NCI-H748 (cell line): ENCODE data around the gene KIF18B.

Experiments
- DNase-seq: peaks from one replicate; lab custom pipeline; 2025; ENCODE audit not compliant: unreplicated experiment; lab: John Stamatoyannopoulos, UW

KIF18B gene

DNA sequence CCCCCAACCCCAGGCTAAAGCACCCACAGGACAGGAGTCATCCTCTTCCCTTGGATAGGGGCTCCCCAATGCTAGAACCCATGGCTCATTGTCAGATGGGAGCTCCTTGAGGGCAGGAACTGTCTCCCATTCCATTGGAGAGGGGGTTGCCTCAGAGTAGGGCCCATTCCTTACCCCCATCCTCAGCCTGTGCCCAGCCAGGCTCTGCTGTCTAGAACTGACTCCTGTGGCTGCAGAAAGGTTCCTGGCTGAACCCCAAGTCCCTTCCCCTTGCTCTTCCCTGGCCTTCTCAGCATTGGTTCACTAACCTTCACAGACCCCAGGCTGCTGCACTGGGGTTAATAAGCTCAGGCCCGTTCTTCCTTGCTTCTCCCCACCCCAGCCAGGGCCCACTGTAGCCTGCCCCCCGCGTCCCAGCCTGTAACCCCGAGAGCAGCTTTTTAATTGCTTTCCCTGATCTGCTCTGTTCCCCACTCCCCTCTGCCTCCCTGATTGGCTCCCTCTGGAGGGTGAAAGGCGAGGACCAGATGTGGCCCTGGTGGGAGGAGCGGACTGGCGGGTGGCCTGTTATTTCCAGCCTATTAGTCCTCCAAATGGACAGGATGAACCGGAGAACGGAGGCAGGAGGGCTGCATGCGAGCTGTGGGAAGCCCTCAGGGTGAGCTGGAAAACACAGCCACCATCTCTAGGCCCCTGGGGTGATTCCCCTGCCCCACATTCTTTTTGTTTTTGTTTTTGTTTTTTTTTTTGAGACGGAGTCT lies 26.3 kb downstream of the KIF18B start:
- DNase-seq = no peak

DNA sequence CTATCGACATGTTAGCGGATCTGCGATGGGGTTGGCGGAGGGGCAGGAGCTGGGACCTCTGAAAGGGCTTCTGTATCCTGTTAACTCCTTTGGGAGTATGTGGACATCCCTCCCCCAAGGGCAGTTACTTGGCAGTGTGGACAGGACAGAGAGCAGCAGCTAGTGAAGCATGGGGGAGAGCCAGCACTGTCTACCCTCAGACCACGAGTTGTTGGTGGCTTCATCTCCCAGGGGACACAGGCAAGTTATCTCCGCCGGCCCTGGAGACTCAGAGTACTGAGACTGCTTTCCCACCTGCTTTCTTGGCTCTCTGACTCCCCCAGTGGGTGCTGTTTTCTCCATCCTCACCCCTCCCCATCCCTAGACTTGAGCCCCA lies 27.0 kb downstream of the KIF18B start:
- DNase-seq = no peak

DNA sequence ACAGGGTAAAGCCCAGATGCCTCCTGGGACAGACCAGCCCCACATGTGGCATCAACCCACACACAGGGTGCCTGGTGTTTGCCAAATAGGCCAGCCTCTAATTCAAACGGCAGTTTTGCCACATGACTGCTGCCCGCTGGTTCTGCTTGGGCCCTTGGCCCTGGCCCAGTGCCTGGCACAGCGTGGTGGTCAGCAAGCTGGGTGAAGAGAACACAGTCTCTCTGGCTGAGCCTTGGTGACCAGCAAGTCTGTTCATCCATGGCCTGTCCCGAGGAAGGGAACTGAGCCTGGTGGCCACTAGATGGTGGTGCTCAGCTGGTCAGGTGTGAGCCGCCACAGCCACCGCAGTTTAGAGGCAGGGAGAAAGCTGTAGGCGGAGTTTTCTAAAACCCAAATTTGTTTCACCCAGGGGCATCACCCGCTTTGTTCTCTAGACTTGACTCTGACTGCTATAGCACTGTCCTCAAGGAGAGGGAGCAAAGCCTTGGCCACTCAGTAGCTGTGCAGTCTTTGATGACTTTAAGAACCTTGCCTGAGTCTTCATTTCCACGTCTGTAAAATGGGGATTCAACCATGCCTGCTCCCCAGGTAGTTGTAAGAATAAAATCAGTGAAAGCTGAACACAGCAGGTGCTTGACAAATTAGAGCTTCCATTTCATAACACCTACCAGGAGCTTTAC lies 27.5 kb downstream of the KIF18B start:
- DNase-seq = peak; percentile 70

DNA sequence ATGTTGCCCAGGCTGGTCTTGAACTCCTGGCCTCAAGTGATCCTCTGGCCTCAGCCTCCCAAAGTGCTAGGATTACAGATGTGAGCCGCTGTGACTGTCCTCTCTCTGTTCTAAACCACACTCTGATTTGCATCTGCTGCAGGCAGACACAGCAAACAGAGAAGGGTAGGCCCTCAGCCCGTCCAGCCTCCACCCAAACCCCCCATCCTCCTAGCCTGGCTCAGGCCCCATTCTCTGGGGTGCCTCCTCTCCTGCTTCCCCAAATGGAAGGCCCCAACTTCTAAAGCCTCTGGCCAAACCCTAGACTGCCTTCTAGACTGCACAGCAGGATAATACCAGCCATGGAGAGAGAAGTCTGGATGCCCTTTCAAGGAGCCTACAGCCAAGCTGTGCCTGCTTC lies 28.2 kb downstream of the KIF18B start:
- no peak for DNase-seq

DNA sequence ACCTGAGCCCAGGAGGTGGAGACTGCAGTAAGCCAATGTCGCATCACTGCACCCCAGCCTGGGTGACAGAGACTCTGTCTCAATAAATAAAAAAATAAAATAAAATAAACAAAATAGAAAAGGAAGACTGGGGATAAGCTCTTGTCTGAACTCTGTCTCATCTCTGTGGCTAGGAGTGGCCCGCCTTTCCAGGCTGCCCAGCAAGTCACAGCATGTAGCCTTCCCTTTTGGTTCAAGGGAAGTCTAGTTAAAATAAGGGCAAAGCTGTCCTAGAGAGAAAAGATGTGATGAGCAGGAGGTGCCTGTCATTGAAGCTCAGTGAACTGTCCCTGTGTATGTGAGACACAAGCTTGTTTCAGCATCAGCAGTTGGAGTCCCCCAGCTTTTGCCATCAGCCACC lies 29.6 kb downstream of the KIF18B start:
- DNase-seq = no peak

DNA sequence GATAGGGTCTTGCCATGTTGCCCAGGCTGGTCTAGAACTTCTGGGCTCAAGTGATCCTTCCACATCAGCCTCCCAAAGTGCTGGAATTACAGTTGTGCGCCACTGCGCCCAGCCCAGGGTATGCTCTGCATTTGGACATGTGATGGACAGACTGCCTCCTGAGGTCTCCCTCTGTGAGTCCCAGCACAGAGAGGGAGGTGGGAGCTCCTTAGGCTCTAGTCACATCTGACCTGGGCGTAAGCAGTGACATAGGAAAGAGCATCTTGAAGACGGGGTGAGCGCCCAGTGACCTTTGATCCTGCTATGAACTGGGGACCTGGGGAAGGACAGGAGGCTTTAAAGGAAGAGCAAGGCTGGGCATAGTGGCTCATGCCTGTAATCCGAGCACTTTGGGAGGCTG lies 30.1 kb downstream of the KIF18B start:
- no peak for DNase-seq

DNA sequence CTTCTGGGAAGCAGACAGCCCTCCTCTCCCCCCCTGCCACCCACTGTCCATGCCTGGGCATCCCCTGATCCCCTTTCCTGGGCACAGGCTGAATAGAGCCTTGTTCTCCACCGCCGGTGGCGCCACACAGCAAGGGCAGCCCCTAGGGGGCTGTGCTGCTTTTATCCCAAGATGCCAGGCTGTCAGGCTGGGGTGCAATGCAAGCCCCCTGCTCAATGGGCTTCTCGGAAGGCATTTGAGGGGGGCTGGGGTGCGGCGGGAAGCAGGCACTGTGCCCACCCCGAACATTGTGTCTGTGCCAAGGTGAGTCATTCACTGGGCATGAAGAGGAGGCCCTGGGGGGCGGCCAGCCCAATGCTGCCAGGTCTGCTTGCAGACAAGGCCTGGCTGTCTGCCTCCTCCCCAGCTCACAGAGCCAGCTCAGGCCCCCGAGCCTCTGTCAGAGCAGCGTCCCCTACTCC lies 30.8 kb downstream of the KIF18B start:
- no peak for DNase-seq

DNA sequence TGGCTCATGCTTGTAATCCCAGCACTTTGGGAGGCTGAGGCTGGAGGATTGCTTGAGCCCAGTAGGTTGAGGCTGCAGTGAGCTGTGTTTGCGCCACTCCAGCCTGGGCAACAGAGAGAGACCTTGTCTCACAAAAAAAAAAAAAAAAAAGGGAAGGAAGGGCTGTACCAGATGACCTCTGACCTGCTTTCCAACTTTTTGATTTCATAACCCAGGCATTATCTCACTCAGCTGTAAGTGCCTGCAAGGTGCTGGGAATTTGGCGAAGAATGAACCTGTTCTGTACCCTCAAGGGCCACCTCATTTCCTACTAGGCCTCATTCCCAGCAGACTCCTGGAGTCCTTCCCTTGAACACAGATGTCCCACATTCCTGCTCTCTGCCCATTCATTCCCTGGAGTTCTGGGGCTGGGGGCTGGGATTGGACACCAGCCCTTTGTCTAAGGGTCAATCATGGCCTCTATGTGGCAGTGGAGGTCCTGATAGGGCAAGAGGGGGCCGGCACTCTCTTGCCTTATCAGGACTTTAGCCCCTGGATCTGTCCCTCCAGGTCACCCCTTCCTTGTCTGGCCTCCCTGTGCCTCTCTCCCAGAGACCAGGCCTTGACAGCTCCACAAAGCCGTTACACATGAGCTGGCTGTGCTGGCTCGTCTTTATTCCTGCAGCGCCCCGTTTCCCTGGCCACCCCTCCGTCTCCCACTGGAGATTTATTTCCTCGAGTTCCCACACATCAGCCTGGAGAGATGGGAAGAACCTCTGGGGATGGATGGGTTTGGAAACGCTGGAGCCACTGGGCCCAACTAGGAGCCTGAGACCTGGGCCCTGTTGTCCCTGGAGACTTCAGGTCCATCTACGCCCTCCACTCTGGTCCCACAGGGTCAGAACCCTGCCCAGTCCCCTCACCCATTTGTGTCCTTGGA lies 31.5 kb downstream of the KIF18B start:
- no peak for DNase-seq

DNA sequence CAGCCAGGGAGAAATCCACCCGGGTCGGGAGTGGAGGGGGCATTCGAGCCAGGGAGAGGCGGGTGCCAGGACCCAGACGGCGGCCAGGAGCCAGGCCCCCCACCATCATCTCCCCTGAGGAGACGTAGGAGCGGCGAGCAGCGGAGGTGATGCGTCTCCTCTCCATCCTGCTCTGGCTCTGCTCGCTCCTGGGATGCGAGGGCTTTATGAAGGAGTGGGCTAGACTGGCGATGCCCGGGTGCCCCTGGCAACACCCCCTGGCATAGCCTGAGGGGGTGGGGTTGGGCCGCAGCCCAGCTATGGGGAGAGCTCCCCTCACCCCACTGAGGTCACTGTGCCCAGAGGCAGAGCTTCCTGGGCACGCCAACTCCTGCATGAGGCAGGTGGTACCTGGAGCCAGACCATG lies 32.2 kb downstream of the KIF18B start, which contains the start of gene GFAP:
Gene GFAP, minus strand, starts transcription at position 180 of the 406 bp plus-strand sequence. Its CDS starts 14 bp downstream, at position 166.
- no peak for DNase-seq

DNA sequence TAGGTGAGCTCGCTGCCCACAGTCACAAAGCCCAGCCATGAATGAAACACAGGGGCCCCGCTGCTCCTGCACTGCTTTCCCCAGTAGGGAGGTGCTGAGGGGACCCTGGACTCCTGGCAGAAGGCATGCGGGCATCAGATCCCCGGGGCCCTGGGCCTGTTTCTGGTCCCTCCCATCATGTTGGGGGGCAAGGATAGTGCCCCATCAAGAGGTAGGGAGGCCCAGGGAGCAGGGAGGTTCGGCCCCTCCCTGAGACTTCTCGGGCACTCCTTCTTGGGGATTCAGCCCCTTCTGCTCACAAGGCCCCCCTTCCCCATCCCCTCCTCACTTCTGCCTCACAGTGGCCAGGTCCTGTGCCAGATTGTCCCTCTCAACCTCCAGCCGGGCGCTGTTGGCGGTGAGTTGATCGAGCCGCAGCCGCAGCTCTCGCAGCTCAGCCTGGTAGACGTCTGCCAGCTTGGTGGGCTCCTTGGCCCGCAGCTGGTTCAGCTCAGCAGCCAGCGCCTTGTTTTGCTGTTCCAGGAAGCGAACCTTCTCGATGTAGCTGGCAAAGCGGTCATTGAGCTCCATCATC lies 32.8 kb downstream of the KIF18B start:
- DNase-seq = no peak

DNA sequence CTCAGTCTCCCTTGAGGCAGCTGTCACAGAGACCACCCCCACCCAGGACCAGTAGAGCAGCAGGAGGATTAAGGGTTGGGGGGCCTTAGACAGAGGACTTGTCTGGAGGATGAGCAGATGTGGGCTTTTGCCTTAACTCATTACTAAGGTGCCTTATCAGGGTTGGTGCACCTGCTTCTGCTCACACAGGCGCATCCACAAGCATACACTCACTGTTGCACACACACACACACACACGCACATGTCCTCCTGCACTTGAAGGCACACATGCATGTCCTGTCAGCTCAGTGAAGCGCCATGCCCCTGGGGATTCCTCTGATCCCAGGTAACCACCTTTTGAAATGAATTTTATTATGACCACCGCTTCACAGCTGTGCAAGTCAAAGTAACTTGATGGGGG lies 33.4 kb downstream of the KIF18B start:
- DNase-seq = peak; percentile 26

DNA sequence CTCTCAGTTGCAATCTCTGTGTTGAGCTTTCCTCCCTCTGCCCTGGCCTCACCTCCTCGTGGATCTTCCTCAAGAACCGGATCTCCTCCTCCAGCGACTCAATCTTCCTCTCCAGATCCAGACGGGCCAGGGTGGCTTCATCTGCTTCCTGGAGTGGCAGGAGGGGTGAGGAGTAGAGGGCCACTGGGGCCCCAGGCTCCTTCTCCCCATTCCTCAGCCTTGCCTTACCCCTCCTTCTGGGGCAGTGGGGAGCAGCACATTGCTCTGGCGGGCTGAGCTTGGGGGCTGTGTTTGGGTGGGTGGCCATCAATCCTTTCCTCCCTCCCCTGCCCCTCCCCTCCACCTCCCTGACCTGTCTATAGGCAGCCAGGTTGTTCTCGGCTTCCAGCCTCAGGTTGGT lies 33.9 kb downstream of the KIF18B start:
- no peak for DNase-seq

DNA sequence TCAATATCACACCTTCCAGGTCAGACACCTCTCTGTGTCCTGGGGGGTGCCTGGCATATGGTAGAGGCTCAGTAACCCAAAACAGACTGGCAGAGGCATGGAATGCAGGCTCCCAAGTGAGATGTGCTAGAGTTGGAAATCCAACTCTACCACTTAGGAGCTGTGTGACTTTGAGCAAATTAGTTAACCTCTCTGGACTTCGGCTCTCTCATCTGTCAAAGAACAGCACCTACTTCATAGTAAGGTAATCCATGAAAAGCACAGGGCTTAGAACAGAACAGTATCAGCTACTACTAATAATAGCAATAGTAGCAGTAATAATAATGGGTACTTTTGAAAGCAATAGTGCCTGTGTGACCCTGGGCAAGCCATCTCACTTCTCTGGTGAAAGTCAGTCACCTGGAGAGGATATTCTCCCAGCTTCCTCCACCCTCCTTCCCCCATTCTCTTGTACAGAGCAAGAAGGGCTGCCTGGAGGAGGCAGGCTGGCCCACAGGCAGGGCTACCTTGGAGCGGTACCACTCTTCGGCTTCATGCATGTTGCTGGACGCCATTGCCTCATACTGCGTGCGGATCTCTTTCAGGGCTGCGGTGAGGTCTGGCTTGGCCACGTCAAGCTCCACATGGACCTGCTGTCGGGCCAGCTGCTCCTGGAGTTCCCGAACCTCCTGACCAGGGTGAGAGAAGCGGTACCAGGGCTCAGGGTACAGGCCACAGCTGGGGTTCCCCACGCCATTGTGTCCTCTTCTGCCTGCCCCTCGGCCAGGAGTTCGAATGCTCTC lies 34.6 kb downstream of the KIF18B start:
- no peak for DNase-seq

DNA sequence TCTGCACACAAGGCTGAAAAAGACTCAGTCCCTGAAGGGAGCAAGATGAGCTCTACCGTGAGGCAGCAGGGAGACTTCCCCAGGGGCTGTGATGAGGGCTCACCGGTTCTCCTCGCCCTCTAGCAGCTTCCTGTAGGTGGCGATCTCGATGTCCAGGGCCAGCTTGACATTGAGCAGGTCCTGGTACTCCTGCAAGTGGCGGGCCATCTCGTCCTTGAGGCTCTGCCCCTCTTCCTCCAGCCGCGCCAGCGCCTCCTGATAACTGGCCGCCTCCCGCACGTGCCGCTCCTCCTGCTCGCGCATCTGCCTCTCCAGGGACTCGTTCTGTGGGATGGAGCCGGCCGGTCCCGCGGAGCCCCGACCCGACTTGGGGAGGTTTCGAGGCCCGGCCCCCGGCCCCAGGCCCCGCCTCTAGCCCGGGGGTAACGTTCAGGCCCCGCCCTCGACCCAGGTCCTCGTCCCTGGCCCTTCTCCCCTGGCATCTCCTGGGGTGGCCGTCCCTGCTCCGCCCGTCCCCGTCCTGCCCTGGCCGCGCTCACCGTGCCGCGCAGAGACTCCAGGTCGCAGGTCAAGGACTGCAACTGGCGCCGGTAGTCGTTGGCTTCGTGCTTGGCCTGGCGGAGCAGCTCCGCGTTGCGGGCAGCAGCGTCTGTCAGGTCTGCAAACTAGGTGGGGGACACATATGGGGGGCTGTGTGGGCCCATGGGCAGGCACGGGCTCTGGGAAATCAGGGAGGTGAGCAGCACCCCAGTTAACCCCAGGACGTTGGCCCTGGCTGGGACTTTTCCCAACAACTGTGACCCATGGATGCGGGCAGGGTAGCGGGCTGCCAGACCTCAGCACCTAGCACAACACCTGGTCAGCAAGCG lies 36.2 kb downstream of the KIF18B start:
- DNase-seq = peak; percentile 65

DNA sequence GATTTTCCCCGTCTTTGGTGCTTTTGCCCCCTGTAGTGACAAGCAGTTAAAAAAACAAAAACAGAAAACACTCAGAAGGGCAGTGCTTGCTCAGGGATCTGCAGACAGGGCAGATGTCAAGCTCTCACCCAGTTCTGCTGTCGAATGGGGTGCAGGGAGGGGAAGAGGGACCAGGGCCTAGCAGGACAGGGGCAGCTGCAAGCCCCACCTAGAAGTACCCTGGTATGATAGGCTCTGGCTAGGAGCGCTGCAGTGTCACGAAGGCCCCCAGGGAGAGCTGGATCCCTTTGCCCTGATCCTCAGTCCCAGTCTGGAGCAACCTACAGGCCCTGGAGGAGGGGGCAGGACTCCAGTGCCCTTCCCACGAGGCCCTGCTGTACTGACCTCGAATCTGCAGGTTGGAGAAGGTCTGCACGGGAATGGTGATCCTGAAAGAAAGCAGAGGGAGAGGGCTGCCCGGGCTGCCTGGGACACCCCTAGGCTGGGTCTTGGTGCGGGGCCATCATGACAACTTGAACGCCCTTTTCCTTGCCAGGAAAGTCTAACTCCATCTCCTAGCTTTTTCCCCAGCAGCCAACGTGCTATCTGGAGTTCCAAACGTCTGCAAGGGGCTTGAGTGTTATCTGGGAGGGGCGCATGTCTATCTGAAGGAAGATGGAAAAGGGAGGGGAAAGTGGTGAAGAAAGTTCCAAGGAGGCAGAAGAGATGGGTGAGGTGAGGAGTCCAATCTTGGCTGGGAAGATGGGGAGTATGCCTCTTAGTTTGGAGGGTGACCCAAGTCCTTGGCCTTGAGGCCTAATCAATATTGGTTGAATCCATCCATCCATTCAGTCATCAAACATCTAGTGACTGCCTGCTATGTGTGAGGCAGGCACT lies 37.1 kb downstream of the KIF18B start:
- no peak for DNase-seq

DNA sequence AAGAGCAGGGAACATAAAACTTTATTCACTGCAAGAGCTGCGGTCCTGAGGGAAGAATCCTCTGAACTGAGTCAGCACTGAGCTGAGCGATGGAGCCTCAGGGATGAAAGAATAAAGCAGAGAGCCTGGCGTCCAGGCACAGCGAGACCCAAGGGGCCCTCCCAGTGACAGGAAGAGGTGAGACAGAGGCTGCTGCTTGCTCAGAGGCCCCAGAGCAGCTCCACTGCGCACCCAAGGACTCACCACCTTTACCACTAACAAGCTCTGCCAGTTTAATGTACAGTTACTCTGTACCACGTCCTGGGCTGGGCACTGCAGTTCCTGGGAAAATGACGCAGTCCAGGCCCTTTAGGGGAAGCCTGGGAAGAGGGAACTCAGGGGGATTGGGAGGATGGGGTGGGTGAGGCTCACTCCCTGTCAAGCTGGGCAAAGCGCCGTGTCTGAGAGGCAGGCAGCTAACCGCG lies 37.9 kb downstream of the KIF18B start:
- DNase-seq = no peak

DNA sequence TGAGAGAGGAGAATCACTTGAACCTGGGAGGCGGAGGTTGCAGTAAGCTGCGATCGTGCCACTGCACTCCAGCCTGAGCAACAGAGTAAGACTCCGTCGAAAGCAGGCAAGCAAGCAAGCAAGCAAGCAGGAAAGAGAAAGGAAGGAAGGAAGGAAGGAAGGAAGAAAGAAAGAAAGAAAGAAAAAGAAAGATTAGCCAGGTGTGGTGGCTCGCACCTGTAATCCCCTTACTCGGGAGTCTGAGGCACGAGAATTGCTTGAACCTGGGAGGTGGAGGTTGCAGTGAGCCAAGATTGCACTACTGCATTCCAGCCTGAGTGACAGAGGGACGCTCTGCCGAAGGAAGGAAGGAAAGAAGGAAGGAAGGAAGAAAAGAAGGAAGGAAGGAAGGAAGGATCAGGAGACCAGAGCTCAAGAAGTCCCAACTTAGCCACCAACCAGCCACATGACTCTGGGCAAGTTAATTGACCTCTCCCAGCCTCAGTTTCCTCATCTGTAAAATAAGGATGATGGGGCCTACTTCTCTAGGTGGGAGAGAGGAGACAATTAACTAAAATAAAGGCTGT lies 38.7 kb downstream of the KIF18B start:
- no peak for DNase-seq
